OCI-LY7 (cell line): ENCODE measurements around the gene APBB2. TPM values are rescaled to one million over a fixed set of nuclear protein-coding genes. Genes with fewer than 3 reads are reported as not detected.
A peak's percentile ranks its signal among the peaks of the same experiment; 100 is the strongest.

Experiments
- BruUV-seq: library from RNA; stranded (reverse); fragments of 400-500 nt; replicated peaks from 2 replicates; lab custom pipeline; 2021; lab: Mats Ljungman, UMichigan
- CTCF ChIA-PET: fragments of 300-600 bp; sonication (Branson Sonifier 250); formaldehyde crosslinking; loops from one replicate; lab custom pipeline; 2022; ENCODE audit warnings: antibody characterized with exemption; ENCODE audit not compliant: unreplicated experiment; lab: Charles Lee
- POLR2A ChIA-PET: fragments of 300-600 bp; sonication (Branson Sonifier 250); formaldehyde crosslinking; loops from one replicate; lab custom pipeline; 2022; ENCODE audit warnings: antibody characterized with exemption; lab: Charles Lee
- DNase-seq: peaks from one replicate; pipeline ENCODE4 v3.0.0-alpha.2; 2015; ENCODE audit warnings: low spot score
- H2AFZ ChIP-seq: fragments of 200-600 bp; sonication (generic), shearing (Covaris generic); 2 replicates; pipeline ENCODE4 v1.6.1; 2014; ENCODE audit warnings: mild to moderate bottlenecking, antibody characterized with exemption, low read length, moderate library complexity
- H3K27ac ChIP-seq: fragments of 200-600 bp; sonication (generic); 2 replicates; pipeline ENCODE4 v1.5.1; 2014; ENCODE audit warnings: mixed run types, low read depth, mild to moderate bottlenecking, moderate library complexity, low read length, inconsistent platforms; ENCODE audit not compliant: poor library complexity, severe bottlenecking
- H3K36me3 ChIP-seq: fragments of 200-600 bp; sonication (generic); 2 replicates; pipeline ENCODE4 v1.6.1; 2014; ENCODE audit warnings: mild to moderate bottlenecking, antibody characterized with exemption, low read length, moderate library complexity, mixed read lengths; ENCODE audit not compliant: insufficient read depth
- H3K4me1 ChIP-seq: fragments of 200-600 bp; sonication (generic); 2 replicates; pipeline ENCODE4 v1.5.1; 2014; ENCODE audit warnings: mild to moderate bottlenecking, low read length; ENCODE audit not compliant: insufficient read depth, poor library complexity, severe bottlenecking
- H3K4me2 ChIP-seq: fragments of 200-600 bp; sonication (generic); 2 replicates; pipeline ENCODE4 v1.6.1; 2014; ENCODE audit warnings: mild to moderate bottlenecking, low read length
- H3K4me3 ChIP-seq: fragments of 200-600 bp; sonication (generic); 2 replicates; pipeline ENCODE4 v1.5.1; 2014; ENCODE audit warnings: mild to moderate bottlenecking, low read depth, low read length; ENCODE audit not compliant: poor library complexity, severe bottlenecking
- H3K79me2 ChIP-seq: fragments of 200-600 bp; sonication (generic); 2 replicates; pipeline ENCODE4 v1.6.1; 2016; ENCODE audit warnings: low read depth, mild to moderate bottlenecking, low read length, moderate library complexity, mixed read lengths; ENCODE audit not compliant: insufficient read depth
- H3K9me2 ChIP-seq: fragments of 200-600 bp; sonication (generic); 2 replicates; pipeline ENCODE4 v1.6.1; 2016; ENCODE audit warnings: mild to moderate bottlenecking, low read length, mixed read lengths; ENCODE audit not compliant: insufficient read depth
- H3K9me3 ChIP-seq: fragments of 200-600 bp; sonication (generic); 2 replicates; pipeline ENCODE4 v1.6.1; 2014; ENCODE audit warnings: mild to moderate bottlenecking, mixed run types, low read length, mixed read lengths
- H4K20me1 ChIP-seq: fragments of 200-600 bp; sonication (generic); 2 replicates; pipeline ENCODE4 v1.6.1; 2014; ENCODE audit warnings: mild to moderate bottlenecking, antibody characterized with exemption, low read length, moderate library complexity, mixed read lengths; ENCODE audit not compliant: insufficient read depth
- EZH2phosphoT487 ChIP-seq: fragments of 200-600 bp; sonication (generic); IDR thresholded peaks from 2 replicates; pipeline ENCODE4 v1.6.1; 2018; ENCODE audit warnings: low read depth, borderline replicate concordance, mild to moderate bottlenecking, mixed run types, antibody characterized with exemption, low read length, moderate library complexity, mixed read lengths
- intact Hi-C: fragments of 100-400 bp; cut with micrococcal nuclease; formaldehyde crosslinking; loops from one replicate; pipeline ENCODE4 v1.10.0; 2022; ENCODE audit not compliant: unreplicated experiment
- total RNA-seq, 2 experiments: library from RNA; depleted of rRNA in 1 of 2; stranded (reverse); fragments of >200 nt in 1 of 2; shearing (Covaris generic) in 1 of 2; gene quantifications; 2 replicates each; pipeline ENCODE4 v1.2.3, GENCODE V29; 2014 to 2022
- TF ChIP-seq, protein P1 (sequence below): fragments of 200-600 bp; sonication (generic); conservative IDR thresholded peaks from 2 replicates; pipeline ENCODE4 v1.5.1; 2014; ENCODE audit warnings: mild to moderate bottlenecking, antibody characterized with exemption, low read length, moderate library complexity, mixed read lengths

The APBB2 gene
- total RNA-seq, 2 experiments from 2014 or later = 66.4 to 88.5 TPM

- ChIA-PET POLR2A (interaction anchor here (1.0 kb wide), 1 partner anchor 45 kb away, joined by 4 read pairs; no protein-coding TSS in a partner anchor), CTCF (no interaction called here)
- TF ChIP-seq, protein P1, sequence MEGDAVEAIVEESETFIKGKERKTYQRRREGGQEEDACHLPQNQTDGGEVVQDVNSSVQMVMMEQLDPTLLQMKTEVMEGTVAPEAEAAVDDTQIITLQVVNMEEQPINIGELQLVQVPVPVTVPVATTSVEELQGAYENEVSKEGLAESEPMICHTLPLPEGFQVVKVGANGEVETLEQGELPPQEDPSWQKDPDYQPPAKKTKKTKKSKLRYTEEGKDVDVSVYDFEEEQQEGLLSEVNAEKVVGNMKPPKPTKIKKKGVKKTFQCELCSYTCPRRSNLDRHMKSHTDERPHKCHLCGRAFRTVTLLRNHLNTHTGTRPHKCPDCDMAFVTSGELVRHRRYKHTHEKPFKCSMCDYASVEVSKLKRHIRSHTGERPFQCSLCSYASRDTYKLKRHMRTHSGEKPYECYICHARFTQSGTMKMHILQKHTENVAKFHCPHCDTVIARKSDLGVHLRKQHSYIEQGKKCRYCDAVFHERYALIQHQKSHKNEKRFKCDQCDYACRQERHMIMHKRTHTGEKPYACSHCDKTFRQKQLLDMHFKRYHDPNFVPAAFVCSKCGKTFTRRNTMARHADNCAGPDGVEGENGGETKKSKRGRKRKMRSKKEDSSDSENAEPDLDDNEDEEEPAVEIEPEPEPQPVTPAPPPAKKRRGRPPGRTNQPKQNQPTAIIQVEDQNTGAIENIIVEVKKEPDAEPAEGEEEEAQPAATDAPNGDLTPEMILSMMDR = peak; percentile 50
- TF ChIP-seq EZH2phosphoT487 = no peak
- peaks cover 12% of the 10 kb centered on the region for H3K4me1 ChIP-seq
- no peaks in the 10 kb centered on the region for H4K20me1 ChIP-seq
- no peak overlapping the region for H3K4me2 ChIP-seq
- intact Hi-C loops = loop anchor here (5.0 kb wide), 2 partner anchors 54 to 106 kb away; no protein-coding TSS in a partner anchor
- peak; percentile 14 for DNase-seq
- no peak overlapping the region for H3K27ac ChIP-seq
- H3K9me3 ChIP-seq = no peaks in the 10 kb centered on the region
- no peaks in the 10 kb centered on the region for H3K36me3 ChIP-seq
- no peaks in the 10 kb centered on the region for H3K79me2 ChIP-seq
- H2AFZ ChIP-seq = no peak overlapping the region
- H3K9me2 ChIP-seq = no peaks in the 10 kb centered on the region
- no TSS peak for BruUV-seq
- no peak overlapping the region for H3K4me3 ChIP-seq
Measured at GRCh38 chr4:40843696-40844095, 370.6 kb downstream of the APBB2 start.

- Histone ChIP-seq H4K20me1 (no peaks in the 10 kb centered on the region), H3K4me3 (no peak overlapping the region), H3K36me3 (no peaks in the 10 kb centered on the region), H3K9me2 (no peaks in the 10 kb centered on the region), H3K4me1 (peaks cover 12% of the 10 kb centered on the region), H3K9me3 (no peaks in the 10 kb centered on the region), H3K27ac (no peak overlapping the region), H2AFZ (no peak overlapping the region), H3K79me2 (no peaks in the 10 kb centered on the region), H3K4me2 (no peak overlapping the region)
- BruUV-seq = no TSS peak
- no peak for DNase-seq
- intact Hi-C loops = loop anchor here (5.0 kb wide), 2 partner anchors 54 to 106 kb away; no protein-coding TSS in a partner anchor
- TF ChIP-seq, protein P1 = no peak
- no peak for TF ChIP-seq EZH2phosphoT487
- POLR2A ChIA-PET = interaction anchor here (1.0 kb wide), 1 partner anchor 46 kb away, joined by 4 read pairs; no protein-coding TSS in a partner anchor
- CTCF ChIA-PET = no interaction called here
Measured at GRCh38 chr4:40842725-40843423, 371.5 kb downstream of the APBB2 start.

DNA sequence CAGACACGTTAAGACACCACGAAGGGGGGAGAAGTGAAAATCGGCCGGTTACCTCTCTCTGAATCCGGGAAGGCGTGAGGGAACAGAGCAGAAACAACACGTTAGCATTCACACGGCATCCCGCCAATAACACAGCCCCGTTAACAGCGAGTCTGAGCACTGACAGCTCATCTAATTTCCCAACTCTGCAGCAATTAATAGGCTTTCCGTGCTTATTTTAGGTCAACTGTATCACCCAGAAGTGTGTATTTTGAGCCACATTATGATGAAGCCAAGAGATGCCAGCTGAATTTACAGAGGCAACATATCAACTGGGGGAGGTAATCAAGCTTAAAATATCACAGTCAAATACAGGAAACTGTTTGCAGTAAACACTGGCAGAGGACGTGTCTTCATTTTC is 372.0 kb downstream of the APBB2 start:
- BruUV-seq = no TSS peak
- no peaks in the 10 kb centered on the region for H3K36me3 ChIP-seq
- H3K27ac ChIP-seq = no peak overlapping the region
- H3K4me1 ChIP-seq = peaks cover 12% of the 10 kb centered on the region
- DNase-seq = no peak
- H3K79me2 ChIP-seq = no peaks in the 10 kb centered on the region
- ChIA-PET CTCF (no interaction called here), POLR2A (no interaction called here)
- H3K9me2 ChIP-seq = no peaks in the 10 kb centered on the region
- H4K20me1 ChIP-seq = no peaks in the 10 kb centered on the region
- H3K4me2 ChIP-seq = no peak overlapping the region
- TF ChIP-seq, protein P1 = no peak
- no peak for TF ChIP-seq EZH2phosphoT487
- no peak overlapping the region for H3K4me3 ChIP-seq
- no peaks in the 10 kb centered on the region for H3K9me3 ChIP-seq
- no peak overlapping the region for H2AFZ ChIP-seq
- intact Hi-C loops = loop anchor here (5.0 kb wide), 2 partner anchors 55 to 105 kb away; no protein-coding TSS in a partner anchor
